ENCODE measurements around the gene ADAM8.

DNA sequence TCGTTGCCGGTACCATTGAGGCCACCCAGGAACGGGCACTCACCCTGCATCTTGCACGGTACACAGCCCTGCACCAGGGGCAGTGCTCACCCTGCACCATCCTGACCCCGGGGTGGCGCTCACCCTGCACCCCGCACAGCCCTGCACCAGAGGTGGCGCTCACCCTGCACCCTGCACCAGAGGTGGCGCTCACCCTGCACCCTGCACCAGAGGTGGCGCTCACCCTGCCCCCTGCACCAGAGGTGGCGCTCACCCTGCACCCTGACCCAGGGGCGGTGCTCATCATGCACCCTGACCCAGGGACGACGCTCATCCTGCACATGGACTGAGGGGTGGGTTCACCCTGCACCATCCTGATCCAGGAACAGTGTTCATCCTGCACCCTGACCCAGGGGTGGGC lies 25.6 kb upstream of the ADAM8 start:
- TF ChIP-seq, protein P1, sequence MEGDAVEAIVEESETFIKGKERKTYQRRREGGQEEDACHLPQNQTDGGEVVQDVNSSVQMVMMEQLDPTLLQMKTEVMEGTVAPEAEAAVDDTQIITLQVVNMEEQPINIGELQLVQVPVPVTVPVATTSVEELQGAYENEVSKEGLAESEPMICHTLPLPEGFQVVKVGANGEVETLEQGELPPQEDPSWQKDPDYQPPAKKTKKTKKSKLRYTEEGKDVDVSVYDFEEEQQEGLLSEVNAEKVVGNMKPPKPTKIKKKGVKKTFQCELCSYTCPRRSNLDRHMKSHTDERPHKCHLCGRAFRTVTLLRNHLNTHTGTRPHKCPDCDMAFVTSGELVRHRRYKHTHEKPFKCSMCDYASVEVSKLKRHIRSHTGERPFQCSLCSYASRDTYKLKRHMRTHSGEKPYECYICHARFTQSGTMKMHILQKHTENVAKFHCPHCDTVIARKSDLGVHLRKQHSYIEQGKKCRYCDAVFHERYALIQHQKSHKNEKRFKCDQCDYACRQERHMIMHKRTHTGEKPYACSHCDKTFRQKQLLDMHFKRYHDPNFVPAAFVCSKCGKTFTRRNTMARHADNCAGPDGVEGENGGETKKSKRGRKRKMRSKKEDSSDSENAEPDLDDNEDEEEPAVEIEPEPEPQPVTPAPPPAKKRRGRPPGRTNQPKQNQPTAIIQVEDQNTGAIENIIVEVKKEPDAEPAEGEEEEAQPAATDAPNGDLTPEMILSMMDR (IDR thresholded peaks at IDR 0.05): no peak
- no peak for TF ChIP-seq POLR2A (IDR thresholded peaks at IDR 0.05)

Measured in esophagus squamous epithelium (tissue), 4 donors.